22Rv1 (cell line): ENCODE results near the gene NYAP2.

Experiments used
- H3K27ac ChIP-seq: fragments of 450-650 bp; 2 replicates; pipeline ENCODE4 v1.5.1; 2017
- ZFX ChIP-seq: fragments of 450-650 bp; IDR thresholded peaks from 2 replicates; pipeline ENCODE4 v1.6.1; 2017; ENCODE audit warnings: antibody characterized with exemption, borderline replicate concordance
- TF ChIP-seq, protein P1 (sequence below): fragments of 450-650 bp; IDR thresholded peaks from 2 replicates; pipeline ENCODE4 v1.5.1; 2017; ENCODE audit warnings: mild to moderate bottlenecking

Gene NYAP2

DNA sequence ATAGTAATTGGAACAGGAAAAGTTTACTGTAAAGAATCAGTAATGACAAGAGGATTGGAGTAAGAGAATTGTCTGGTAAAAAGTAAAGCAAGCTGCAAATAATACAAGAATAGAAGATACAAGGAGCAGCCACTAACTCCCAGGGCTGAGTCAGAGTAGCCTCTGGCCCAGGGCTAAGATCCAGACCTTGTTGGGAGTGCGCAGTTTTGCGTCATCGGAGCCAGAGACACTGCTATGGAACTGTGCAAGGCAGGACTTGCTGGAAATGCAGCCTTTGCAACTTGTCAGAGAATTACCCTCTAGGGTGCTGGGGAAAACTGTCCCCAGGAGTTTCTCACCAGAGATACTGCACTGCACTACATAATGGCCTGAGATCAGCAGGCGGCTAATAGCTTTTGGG is 135.2 kb downstream of the NYAP2 start:
- TF ChIP-seq, protein P1, sequence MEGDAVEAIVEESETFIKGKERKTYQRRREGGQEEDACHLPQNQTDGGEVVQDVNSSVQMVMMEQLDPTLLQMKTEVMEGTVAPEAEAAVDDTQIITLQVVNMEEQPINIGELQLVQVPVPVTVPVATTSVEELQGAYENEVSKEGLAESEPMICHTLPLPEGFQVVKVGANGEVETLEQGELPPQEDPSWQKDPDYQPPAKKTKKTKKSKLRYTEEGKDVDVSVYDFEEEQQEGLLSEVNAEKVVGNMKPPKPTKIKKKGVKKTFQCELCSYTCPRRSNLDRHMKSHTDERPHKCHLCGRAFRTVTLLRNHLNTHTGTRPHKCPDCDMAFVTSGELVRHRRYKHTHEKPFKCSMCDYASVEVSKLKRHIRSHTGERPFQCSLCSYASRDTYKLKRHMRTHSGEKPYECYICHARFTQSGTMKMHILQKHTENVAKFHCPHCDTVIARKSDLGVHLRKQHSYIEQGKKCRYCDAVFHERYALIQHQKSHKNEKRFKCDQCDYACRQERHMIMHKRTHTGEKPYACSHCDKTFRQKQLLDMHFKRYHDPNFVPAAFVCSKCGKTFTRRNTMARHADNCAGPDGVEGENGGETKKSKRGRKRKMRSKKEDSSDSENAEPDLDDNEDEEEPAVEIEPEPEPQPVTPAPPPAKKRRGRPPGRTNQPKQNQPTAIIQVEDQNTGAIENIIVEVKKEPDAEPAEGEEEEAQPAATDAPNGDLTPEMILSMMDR = no peak
- no peak for TF ChIP-seq ZFX
- no peak overlapping the region for H3K27ac ChIP-seq

DNA sequence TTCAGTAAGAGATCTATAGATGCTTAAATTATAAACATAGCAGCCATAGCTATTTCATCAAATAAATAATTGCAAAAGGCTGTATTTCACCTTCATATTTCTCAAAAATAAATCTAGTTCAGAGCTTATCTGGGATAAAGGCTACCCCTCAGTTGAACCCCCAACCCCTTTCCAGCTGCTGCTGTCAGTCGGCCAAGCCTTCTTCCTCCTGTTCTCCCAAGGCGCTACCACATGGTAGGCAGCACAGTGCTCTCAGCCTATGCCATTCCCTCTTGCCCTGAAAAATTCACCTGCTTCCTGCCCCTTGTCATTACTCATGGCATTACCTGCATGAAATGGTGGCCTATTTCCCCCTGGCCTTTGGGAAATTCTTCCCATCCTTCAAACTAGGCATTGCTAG is 136.5 kb downstream of the NYAP2 start:
- H3K27ac ChIP-seq = no peak overlapping the region
- TF ChIP-seq, protein P1 = no peak
- TF ChIP-seq ZFX = no peak

DNA sequence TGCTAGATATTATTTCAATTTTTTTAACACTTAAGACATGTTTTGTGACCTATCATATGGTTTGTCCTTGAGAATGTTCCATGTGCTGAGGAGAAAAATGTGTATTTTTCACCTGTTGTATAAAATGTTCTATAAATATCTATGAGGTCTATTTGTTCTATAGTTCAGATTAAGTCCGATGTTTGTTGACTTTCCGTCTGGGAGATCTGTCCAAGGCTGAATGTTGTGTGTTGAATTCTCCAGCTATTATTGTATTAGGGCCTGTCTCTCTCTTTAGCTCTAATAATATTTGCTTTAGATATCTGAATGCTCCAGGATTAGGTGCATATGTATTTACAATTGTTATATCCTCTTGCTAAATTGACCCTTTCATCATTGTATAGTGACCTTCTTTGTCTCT is 144.1 kb downstream of the NYAP2 start:
- no peak overlapping the region for H3K27ac ChIP-seq
- TF ChIP-seq, protein P1 = no peak
- TF ChIP-seq ZFX = no peak

DNA sequence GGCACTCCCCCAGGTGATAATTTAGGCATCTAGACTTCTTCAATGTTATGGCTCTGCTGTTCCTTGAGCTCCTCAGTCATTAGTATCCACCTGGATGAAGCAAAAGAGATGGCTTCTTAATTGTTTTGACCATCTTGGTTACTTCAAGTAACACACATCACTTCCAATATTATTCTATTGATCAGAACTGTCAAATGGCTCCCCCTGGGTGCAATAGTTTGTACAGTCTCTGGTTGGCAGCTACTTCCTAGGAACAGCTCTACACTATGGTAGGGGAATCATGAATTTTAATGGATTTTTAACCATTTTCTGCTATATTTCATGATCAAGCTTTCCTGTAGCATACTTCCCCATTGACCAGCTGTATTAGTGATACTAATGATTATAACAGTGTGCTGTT is 157.0 kb downstream of the NYAP2 start:
- H3K27ac ChIP-seq = no peak overlapping the region
- TF ChIP-seq, protein P1 = peak; percentile 14; the same call in 1 of the 2 replicates
- TF ChIP-seq ZFX = no peak

DNA sequence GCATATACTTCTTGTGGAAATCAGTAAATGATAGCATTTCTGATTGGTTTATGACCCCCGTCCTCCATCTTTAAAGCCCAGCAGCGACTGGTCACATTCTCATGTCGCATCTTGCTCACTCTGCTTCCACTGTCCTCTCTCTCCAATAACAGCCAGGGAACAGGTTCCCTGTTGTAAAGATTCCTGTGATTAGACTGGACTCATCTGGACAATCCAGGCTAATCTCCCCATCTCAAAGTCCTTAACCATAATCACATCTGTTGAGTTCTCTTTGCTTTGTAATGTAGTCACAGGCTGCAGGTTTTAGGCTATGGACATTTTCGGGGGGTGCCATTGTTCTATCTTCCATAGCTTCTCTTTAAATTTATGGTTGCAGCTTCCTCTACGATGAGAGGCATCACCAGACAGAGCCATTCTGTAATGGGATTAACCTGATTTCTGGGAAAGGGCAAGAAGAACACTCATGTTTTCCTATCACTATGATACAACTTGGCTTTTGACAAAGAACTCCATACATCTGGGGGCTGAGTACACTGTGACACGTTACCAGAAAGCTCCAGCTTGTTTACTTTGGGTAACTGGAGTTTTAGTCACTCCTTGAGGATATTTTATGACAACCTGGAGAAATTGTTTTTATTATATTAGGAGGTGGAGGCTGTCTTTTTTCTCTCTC is 159.0 kb downstream of the NYAP2 start:
- H3K27ac ChIP-seq = no peak overlapping the region
- no peak for TF ChIP-seq ZFX
- TF ChIP-seq, protein P1 = no peak

DNA sequence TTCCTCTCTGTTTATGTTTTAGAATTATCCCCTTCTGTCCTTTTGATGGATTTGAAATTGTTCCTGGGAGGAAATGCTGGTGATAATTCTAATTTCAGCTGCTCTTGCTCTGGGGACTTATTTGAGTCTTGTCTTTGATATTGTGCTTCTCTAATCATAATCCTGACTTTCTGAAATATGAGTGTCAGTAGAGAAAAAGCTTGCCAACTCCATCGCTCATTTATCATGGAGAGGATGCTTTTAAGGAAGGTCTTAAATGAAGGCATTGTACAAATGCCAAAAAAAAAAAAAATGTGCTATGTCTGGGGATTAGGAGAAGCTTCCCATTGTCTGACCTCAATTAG is 159.5 kb downstream of the NYAP2 start:
- TF ChIP-seq, protein P1 = no peak
- no peak for TF ChIP-seq ZFX
- H3K27ac ChIP-seq = no peak overlapping the region

DNA sequence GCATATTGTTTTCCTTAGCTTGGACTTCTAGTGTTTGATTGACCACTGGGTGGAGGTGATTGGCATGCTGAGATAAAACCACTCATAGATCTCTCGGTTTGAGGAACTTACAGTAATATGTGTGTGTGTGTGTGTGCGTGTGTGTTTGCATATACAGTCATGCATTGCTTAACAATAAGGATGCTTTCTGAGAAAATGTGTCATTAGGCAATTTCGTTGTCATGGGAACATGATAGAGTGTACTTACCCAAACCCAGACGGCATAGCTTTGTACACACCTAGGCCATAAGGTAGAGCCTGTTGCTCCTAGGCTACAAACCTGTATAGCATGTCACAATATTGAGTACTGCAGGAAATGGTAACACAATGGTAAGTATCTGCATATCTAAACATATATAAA is 167.3 kb downstream of the NYAP2 start:
- TF ChIP-seq, protein P1 = no peak
- TF ChIP-seq ZFX = no peak
- H3K27ac ChIP-seq = no peak overlapping the region
